Measurements from ENCODE around the gene ITGB2.

DNA sequence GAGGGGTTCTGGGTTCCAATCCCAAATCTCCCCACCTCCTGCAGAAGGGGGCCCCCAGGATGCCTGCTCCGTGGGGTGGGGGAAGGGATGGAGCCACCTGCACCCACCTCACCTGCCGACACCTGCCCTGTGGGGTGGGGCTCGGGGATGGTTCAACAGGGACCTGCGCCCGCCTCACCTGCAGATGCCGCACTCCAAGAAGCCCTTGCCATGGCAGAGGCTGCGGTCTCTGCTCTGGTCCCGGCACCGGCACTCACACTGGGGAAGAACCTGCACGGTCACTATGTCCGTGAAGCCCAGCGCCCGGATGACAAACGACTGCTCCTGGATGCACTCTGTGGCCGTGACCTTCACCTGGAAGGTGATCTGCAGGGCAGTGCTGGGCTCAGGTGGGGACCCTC, 29.1 kb downstream of the ITGB2 start:
- TF ChIP-seq CTCF (conservative IDR thresholded peaks at IDR 0.05; ENCODE audit: low read depth, low read length) (no peak), EZH2phosphoT487 (IDR thresholded peaks at IDR 0.05; ENCODE audit: borderline replicate concordance, low read length) (no peak)
